Rectal smooth muscle tissue (tissue), 1 donor: ENCODE results near the gene SGK1.

ENCODE experiments used
- H3K27ac ChIP-seq: one replicate; pipeline ENCODE4 v1.7.0; 2013; ENCODE audit warnings: low read depth, low read length, inconsistent platforms
- H3K27me3 ChIP-seq: one replicate; pipeline ENCODE4 v1.7.0; 2013; ENCODE audit warnings: low read length; ENCODE audit not compliant: control insufficient read depth, insufficient read depth
- H3K36me3 ChIP-seq: one replicate; pipeline ENCODE4 v1.7.0; 2013; ENCODE audit warnings: low read length; ENCODE audit not compliant: control insufficient read depth, insufficient read depth
- H3K4me1 ChIP-seq: one replicate; pipeline ENCODE4 v1.7.0; 2013; ENCODE audit warnings: low read length; ENCODE audit not compliant: control insufficient read depth, insufficient read depth
- H3K4me3 ChIP-seq: one replicate; pipeline ENCODE4 v1.7.0; 2013; ENCODE audit warnings: low read length
- H3K9ac ChIP-seq: one replicate; pipeline ENCODE4 v1.7.0; 2013; ENCODE audit warnings: low read length

Gene SGK1

GRCh38 chr6:134123666-134124208, 194.2 kb downstream of the SGK1 start:
- H3K27me3 ChIP-seq: no peaks in the 10 kb centered on the region
- no peak overlapping the region for H3K9ac ChIP-seq
- H3K36me3 ChIP-seq: no peaks in the 10 kb centered on the region
- H3K4me3 ChIP-seq: no peak overlapping the region
- H3K4me1 ChIP-seq: no peaks in the 10 kb centered on the region
- H3K27ac ChIP-seq: no peak overlapping the region

- H3K4me1 ChIP-seq: no peaks in the 10 kb centered on the region
- no peak overlapping the region for H3K27ac ChIP-seq
- no peaks in the 10 kb centered on the region for H3K27me3 ChIP-seq
- no peak overlapping the region for H3K4me3 ChIP-seq
- no peaks in the 10 kb centered on the region for H3K36me3 ChIP-seq
- no peak overlapping the region for H3K9ac ChIP-seq
These were observed 195.1 kb downstream of the SGK1 start for GRCh38 chr6:134122775-134123174.

- no peak overlapping the region for H3K27ac ChIP-seq
- no peaks in the 10 kb centered on the region for H3K36me3 ChIP-seq
- H3K9ac ChIP-seq: no peak overlapping the region
- no peak overlapping the region for H3K4me3 ChIP-seq
- no peaks in the 10 kb centered on the region for H3K27me3 ChIP-seq
- H3K4me1 ChIP-seq: no peaks in the 10 kb centered on the region
These were observed 198.4 kb downstream of the SGK1 start for GRCh38 chr6:134119486-134119885.
